Esophagus squamous epithelium (tissue), 5 donors: Measurements from ENCODE around the gene CD247. TPM values are rescaled to one million over a fixed set of nuclear protein-coding genes. Genes with fewer than 3 reads are reported as not detected.

Experiments
- DNase-seq: peaks from one replicate; lab custom pipeline; 2025; lab: John Stamatoyannopoulos, UW
- H3K27ac ChIP-seq, 4 donors: fragments of 200-600 bp; sonication (generic); one replicate each; pipeline ENCODE4 v1.5.1; 2016 to 2019; ENCODE audit warnings: mild to moderate bottlenecking in 1 of 4
- H3K27me3 ChIP-seq, 4 donors: fragments of 200-600 bp; sonication (generic); 1 replicate in 3 of 4; 2 replicates in 1 of 4; pipeline versions ENCODE4 v1.5.1 to v1.6.0; 2017 to 2021; ENCODE audit warnings: antibody characterized with exemption in 1 of 4
- H3K36me3 ChIP-seq, 3 donors: fragments of 200-600 bp; sonication (generic); one replicate each; pipeline ENCODE4 v1.5.1; 2016 to 2019
- H3K4me1 ChIP-seq, 3 donors: fragments of 200-600 bp; sonication (generic); one replicate each; pipeline ENCODE4 v1.5.1; 2017 to 2019
- H3K4me3 ChIP-seq, 4 donors: fragments of 200-600 bp; sonication (generic); 1 replicate in 3 of 4; 2 replicates in 1 of 4; pipeline ENCODE4 v1.5.1; 2016 to 2019; ENCODE audit warnings: mild to moderate bottlenecking in 2 of 4, moderate library complexity in 1 of 4
- H3K9me3 ChIP-seq, 3 donors: fragments of 200-600 bp; sonication (generic); one replicate each; pipeline ENCODE4 v1.5.1; 2016 to 2019
- POLR2A ChIP-seq, 4 donors: fragments of 450-650 bp; IDR thresholded peaks; one replicate each; pipeline ENCODE4 v1.6.1; 2017; ENCODE audit warnings: antibody characterized with exemption in 4 of 4, mild to moderate bottlenecking in 4 of 4, moderate library complexity in 3 of 4
- WGBS, 2 donors: methylation state at CpG; one replicate each; pipeline ENCODE4 v1.1.5; 2018; 5-methylcytosine and 5-hydroxymethylcytosine counted together
- intact Hi-C: fragments of 100-400 bp; cut with DNase I; formaldehyde crosslinking; loops from one replicate; pipeline ENCODE4 v1.15.0; 2022
- total RNA-seq, 4 donors: library from RNA; depleted of rRNA; stranded (reverse); fragments of >200 nt; gene quantifications; one replicate each; pipeline ENCODE4 v1.1.0, GENCODE V29; 2016
- TF ChIP-seq, protein P1 (sequence below), 6 experiments: fragments of 450-650 bp in 4 of 6; fragments of 200-600 bp in 2 of 6; sonication (generic) in 2 of 6; IDR thresholded peaks; one replicate each; pipeline ENCODE4 v1.5.1; 2016 to 2019; ENCODE audit warnings: antibody characterized with exemption in 6 of 6, mild to moderate bottlenecking in 4 of 6, moderate library complexity in 4 of 6
- donor health status: DM: yes; HTN: yes; CAD: no.

Gene CD247
- total RNA-seq, 4 donors from 2014 or later = 0.68 to 3.5 (median 3.1) TPM

DNA sequence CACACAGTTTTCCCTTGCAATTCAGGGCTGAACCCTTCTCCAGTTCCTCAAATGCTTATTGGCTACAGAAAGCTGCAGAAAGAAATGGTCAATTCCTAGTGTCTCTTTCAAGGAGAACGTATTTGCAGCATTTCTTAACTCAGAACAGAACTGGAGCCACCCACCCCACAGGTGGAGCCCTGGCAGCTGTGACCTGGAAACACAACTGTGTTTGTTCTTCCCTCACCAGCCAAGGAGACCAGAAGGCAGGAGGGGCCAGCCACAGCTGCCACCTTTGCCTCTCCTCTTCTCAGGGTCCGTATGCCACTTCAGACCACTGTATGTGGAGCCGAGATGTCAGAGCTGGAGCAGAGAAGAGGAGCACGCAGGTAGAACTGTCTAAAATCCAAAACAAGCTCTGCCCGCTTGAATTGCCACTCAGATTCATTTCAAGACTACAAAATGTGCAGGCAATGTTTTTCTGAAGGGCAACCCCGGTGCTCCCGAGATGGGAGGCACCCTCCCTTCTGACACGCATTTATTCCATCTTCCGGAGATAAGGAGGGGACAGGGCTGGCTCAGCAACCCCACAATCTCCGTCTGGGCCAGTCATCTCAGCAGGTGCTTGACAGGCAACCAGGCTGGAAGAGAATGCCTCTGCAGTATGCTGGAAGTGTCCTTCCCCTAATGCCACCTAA is 16.7 kb downstream of the CD247 start:
- no peak overlapping the region for H3K27ac ChIP-seq
- no peak overlapping the region for H3K4me3 ChIP-seq
- DNase-seq = no peak
- TF ChIP-seq POLR2A (IDR thresholded peaks at IDR 0.05) = no peak
- TF ChIP-seq, protein P1, sequence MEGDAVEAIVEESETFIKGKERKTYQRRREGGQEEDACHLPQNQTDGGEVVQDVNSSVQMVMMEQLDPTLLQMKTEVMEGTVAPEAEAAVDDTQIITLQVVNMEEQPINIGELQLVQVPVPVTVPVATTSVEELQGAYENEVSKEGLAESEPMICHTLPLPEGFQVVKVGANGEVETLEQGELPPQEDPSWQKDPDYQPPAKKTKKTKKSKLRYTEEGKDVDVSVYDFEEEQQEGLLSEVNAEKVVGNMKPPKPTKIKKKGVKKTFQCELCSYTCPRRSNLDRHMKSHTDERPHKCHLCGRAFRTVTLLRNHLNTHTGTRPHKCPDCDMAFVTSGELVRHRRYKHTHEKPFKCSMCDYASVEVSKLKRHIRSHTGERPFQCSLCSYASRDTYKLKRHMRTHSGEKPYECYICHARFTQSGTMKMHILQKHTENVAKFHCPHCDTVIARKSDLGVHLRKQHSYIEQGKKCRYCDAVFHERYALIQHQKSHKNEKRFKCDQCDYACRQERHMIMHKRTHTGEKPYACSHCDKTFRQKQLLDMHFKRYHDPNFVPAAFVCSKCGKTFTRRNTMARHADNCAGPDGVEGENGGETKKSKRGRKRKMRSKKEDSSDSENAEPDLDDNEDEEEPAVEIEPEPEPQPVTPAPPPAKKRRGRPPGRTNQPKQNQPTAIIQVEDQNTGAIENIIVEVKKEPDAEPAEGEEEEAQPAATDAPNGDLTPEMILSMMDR (IDR thresholded peaks at IDR 0.05) = no peak
- peaks cover 0 to 18% (median 0%) of the 10 kb centered on the region in 3 donors for H3K4me1 ChIP-seq
- H3K36me3 ChIP-seq = no peaks in the 10 kb centered on the region
- intact Hi-C loops = no loop called here
- H3K9me3 ChIP-seq = no peaks in the 10 kb centered on the region
- H3K27me3 ChIP-seq = peaks cover 0 to 36% (median 0%) of the 10 kb centered on the region in 4 donors
- WGBS, 2 donors = 67 to 80% methylated on average over 8 to 9 of the region's 10 CpGs

DNA sequence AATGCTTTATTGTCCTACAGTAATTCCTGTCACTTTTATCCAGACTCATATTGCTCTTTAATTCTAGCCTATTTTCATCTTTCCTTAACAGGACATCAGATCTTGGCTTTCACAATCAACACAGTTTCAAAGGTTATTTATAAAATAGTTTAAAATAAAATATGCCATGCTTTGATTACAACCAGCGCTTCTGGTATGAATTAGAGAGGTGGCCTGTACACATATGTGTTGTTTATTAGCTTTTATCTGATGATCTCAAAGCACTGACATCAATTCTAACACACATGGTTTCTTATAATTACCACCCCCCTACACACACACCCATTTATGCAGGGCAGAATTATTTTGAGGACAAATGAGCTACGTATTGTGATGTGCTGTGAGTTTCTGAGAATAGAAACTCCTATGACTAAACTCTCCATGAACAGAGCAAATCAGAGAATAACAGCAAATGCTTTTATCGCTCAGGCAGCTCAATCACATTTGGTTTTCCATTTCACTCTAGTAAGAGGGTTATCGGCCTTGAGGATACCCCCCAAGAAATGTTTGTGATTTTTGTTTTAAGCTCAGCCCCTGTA is 18.0 kb downstream of the CD247 start:
- peaks cover 0 to 47% (median 0%) of the 10 kb centered on the region in 4 donors for H3K27me3 ChIP-seq
- WGBS, 2 donors = 70 to 84% methylated on average over 4 of the region's 4 CpGs
- H3K4me1 ChIP-seq = peaks cover 0 to 18% (median 0%) of the 10 kb centered on the region in 3 donors
- TF ChIP-seq, protein P1 (IDR thresholded peaks at IDR 0.05) = no peak
- no peak for TF ChIP-seq POLR2A (IDR thresholded peaks at IDR 0.05)
- no peak overlapping the region for H3K27ac ChIP-seq
- H3K4me3 ChIP-seq = no peak overlapping the region
- no peaks in the 10 kb centered on the region for H3K9me3 ChIP-seq
- DNase-seq = no peak
- H3K36me3 ChIP-seq = no peaks in the 10 kb centered on the region
- intact Hi-C loops = no loop called here

DNA sequence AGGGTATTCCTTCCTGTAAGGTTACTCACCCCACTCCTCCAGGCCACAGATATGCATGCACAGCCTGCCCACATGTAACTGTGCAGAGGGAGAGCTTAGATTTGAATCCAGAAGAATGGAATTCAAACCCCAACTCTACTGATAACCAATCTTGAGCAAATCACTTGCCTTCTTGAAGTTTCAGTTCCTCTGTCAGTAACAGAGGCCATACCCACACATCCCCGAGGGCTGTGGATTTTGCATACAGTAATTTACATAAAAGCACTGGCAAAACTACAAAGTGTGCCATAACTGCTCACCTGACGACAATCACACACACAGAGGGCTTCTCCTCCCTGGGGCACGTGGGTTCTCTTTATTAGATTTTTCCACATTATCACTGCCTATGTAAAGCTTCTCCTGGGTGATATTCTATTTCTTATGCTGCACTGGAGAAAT is 18.6 kb downstream of the CD247 start:
- no peak for DNase-seq
- H3K36me3 ChIP-seq = no peaks in the 10 kb centered on the region
- H3K4me3 ChIP-seq = no peak overlapping the region
- peaks cover 0 to 53% (median 0%) of the 10 kb centered on the region in 4 donors for H3K27me3 ChIP-seq
- H3K9me3 ChIP-seq = no peaks in the 10 kb centered on the region
- WGBS, 2 donors = 47 to 48% methylated on average over 3 of the region's 3 CpGs
- intact Hi-C loops = no loop called here
- peaks cover 0 to 18% (median 0%) of the 10 kb centered on the region in 3 donors for H3K4me1 ChIP-seq
- H3K27ac ChIP-seq = no peak overlapping the region
- TF ChIP-seq, protein P1 (IDR thresholded peaks at IDR 0.05) = no peak
- no peak for TF ChIP-seq POLR2A (IDR thresholded peaks at IDR 0.05)

DNA sequence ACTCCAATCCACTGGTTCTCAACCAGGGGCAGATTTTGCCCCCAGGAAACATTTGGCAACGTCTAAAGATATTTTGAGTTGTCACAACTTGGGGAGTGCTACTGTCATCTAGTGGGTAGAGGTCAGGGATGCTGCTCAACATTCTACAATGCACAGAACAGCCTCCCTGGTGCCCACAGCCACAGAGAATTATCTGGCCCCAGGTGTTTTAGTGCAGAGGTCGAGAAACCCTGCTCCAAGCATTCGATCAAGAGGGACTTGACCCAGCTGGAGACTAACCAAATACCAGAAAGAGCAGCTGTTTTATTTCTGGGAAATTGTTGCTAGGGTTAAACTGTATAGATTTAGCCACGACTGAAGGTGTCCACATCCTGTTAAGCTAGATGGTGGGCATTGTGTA is 19.2 kb downstream of the CD247 start:
- H3K9me3 ChIP-seq = no peaks in the 10 kb centered on the region
- H3K4me1 ChIP-seq = peaks cover 0 to 18% (median 0%) of the 10 kb centered on the region in 3 donors
- H3K27ac ChIP-seq = no peak overlapping the region
- peaks cover 0 to 54% (median 0%) of the 10 kb centered on the region in 4 donors for H3K27me3 ChIP-seq
- TF ChIP-seq POLR2A (IDR thresholded peaks at IDR 0.05) = no peak
- TF ChIP-seq, protein P1 (IDR thresholded peaks at IDR 0.05) = no peak
- intact Hi-C loops = no loop called here
- H3K36me3 ChIP-seq = no peaks in the 10 kb centered on the region
- WGBS, 2 donors = 34 to 60% methylated on average over 4 of the region's 4 CpGs
- DNase-seq = no peak
- H3K4me3 ChIP-seq = no peak overlapping the region
